ENCODE data around the gene SPPL2A.

Gene SPPL2A

DNA sequence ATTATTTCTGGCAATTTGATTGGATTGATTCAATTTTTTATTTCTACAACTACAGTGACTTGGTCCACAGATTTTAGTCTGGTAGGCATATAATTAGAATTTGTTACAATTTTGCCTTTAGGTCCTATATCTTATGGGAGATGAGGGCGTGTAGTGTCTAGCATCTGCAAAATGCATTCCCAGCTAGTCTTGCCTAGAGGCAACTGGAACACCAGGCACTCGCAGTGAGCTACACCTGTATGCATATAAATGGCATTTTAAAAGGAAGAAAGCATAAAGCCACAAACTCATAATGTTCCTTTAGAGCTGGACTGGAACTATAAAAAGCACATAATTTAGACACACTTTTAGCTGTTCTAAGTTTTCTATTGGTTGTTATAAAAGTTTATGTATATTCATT lies 17.9 kb upstream of the SPPL2A start:
- TF ChIP-seq ZC3H10 (CRISPR knock-in tag; IDR thresholded peaks at IDR 0.05) (no peak), ARNTL (CRISPR knock-in tag; IDR thresholded peaks at IDR 0.05; ENCODE audit: borderline replicate concordance, low read depth) (no peak), GLIS3 (CRISPR knock-in tag; IDR thresholded peaks at IDR 0.05) (no peak)
- no peak for ATAC-seq

- no peak for ATAC-seq
- TF ChIP-seq TOX (CRISPR knock-in tag; IDR thresholded peaks at IDR 0.05; ENCODE audit: borderline replicate concordance) (no peak), BACH2 (CRISPR knock-in tag; IDR thresholded peaks at IDR 0.05; ENCODE audit: borderline replicate concordance) (no peak), ZNF565 (CRISPR knock-in tag; conservative IDR thresholded peaks at IDR 0.05; ENCODE audit: low read depth) (no peak), OSR1 (CRISPR knock-in tag; IDR thresholded peaks at IDR 0.05) (no peak), TCF4 (CRISPR knock-in tag; IDR thresholded peaks at IDR 0.05; ENCODE audit: borderline replicate concordance) (no peak)
Measured at GRCh38 chr15:50778086-50778485, 12.6 kb upstream of the SPPL2A start.

- no peak for ATAC-seq
Measured at GRCh38 chr15:50777042-50777441, 11.5 kb upstream of the SPPL2A start.

DNA sequence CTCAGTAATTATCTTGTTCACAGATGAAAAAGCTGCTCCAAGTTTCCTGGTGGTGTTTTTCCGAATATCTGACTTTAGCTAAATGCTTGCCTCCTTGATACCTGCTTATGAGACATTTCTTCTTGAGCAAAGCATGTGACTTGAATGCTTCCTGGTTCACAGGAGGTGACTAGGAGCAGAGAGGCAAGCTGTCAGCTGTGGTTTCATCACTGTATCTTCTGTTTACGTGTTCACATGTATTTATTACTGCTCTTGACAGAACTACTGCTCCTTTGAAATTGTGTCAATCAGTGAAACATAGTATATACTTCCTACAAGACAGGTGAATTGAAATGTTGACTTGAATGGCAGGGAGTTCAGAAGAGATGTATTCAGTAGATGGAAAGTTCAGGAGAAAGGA lies 8.9 kb upstream of the SPPL2A start:
- TF ChIP-seq ESRRG (CRISPR knock-in tag; IDR thresholded peaks at IDR 0.05): no peak
- no peak for TF ChIP-seq BACH2 (CRISPR knock-in tag; IDR thresholded peaks at IDR 0.05; ENCODE audit: borderline replicate concordance)
- no peak for TF ChIP-seq ZNF8 (CRISPR knock-in tag; IDR thresholded peaks at IDR 0.05)
- TF ChIP-seq ISL1 (CRISPR knock-in tag; IDR thresholded peaks at IDR 0.05): no peak
- TF ChIP-seq ZNF70 (CRISPR knock-in tag; IDR thresholded peaks at IDR 0.05): no peak
- TF ChIP-seq SNAI2 (CRISPR knock-in tag; IDR thresholded peaks at IDR 0.05): no peak
- no peak for TF ChIP-seq TOX (CRISPR knock-in tag; IDR thresholded peaks at IDR 0.05; ENCODE audit: borderline replicate concordance)

More at GRCh38 chr15:50777042-50777441, 11.5 kb upstream of the SPPL2A start:
- TF ChIP-seq BACH2 (CRISPR knock-in tag; IDR thresholded peaks at IDR 0.05; ENCODE audit: borderline replicate concordance) (no peak), RARB (CRISPR knock-in tag; IDR thresholded peaks at IDR 0.05) (no peak), POU6F1 (CRISPR knock-in tag; IDR thresholded peaks at IDR 0.05; ENCODE audit: borderline replicate concordance, low read depth) (no peak), ESRRG (CRISPR knock-in tag; IDR thresholded peaks at IDR 0.05) (no peak), ZNF70 (CRISPR knock-in tag; IDR thresholded peaks at IDR 0.05) (no peak), ZFP30 (CRISPR knock-in tag; IDR thresholded peaks at IDR 0.05) (no peak), ISL1 (CRISPR knock-in tag; IDR thresholded peaks at IDR 0.05) (no peak), ARNTL (CRISPR knock-in tag; IDR thresholded peaks at IDR 0.05; ENCODE audit: borderline replicate concordance, low read depth) (no peak), PPARA (CRISPR knock-in tag; IDR thresholded peaks at IDR 0.05; ENCODE audit: borderline replicate concordance) (no peak), PATZ1 (CRISPR knock-in tag; IDR thresholded peaks at IDR 0.05; ENCODE audit: borderline replicate concordance) (no peak), CSDC2 (CRISPR knock-in tag; IDR thresholded peaks at IDR 0.05) (no peak), ZNF8 (CRISPR knock-in tag; IDR thresholded peaks at IDR 0.05) (no peak), ZNF565 (CRISPR knock-in tag; conservative IDR thresholded peaks at IDR 0.05; ENCODE audit: low read depth) (no peak)

GRCh38 chr15:50773389-50773788 lies 7.9 kb upstream of the SPPL2A start:
- no peak for ATAC-seq
- no peak for TF ChIP-seq ZFP3 (CRISPR knock-in tag; IDR thresholded peaks at IDR 0.05)
- TF ChIP-seq, protein P1, sequence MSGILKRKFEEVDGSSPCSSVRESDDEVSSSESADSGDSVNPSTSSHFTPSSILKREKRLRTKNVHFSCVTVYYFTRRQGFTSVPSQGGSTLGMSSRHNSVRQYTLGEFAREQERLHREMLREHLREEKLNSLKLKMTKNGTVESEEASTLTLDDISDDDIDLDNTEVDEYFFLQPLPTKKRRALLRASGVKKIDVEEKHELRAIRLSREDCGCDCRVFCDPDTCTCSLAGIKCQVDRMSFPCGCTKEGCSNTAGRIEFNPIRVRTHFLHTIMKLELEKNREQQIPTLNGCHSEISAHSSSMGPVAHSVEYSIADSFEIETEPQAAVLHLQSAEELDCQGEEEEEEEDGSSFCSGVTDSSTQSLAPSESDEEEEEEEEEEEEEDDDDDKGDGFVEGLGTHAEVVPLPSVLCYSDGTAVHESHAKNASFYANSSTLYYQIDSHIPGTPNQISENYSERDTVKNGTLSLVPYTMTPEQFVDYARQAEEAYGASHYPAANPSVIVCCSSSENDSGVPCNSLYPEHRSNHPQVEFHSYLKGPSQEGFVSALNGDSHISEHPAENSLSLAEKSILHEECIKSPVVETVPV (CRISPR knock-in tag; IDR thresholded peaks at IDR 0.05): no peak
- no peak for TF ChIP-seq OSR1 (CRISPR knock-in tag; IDR thresholded peaks at IDR 0.05)
- no peak for TF ChIP-seq ZFP30 (CRISPR knock-in tag; IDR thresholded peaks at IDR 0.05)
- no peak for TF ChIP-seq CSDC2 (CRISPR knock-in tag; IDR thresholded peaks at IDR 0.05)
- no peak for TF ChIP-seq TSHZ2 (CRISPR knock-in tag; IDR thresholded peaks at IDR 0.05)
- no peak for TF ChIP-seq ZNF565 (CRISPR knock-in tag; conservative IDR thresholded peaks at IDR 0.05; ENCODE audit: low read depth)
- TF ChIP-seq ISL1 (CRISPR knock-in tag; IDR thresholded peaks at IDR 0.05): no peak
- no peak for TF ChIP-seq RARB (CRISPR knock-in tag; IDR thresholded peaks at IDR 0.05)
- no peak for TF ChIP-seq GLIS3 (CRISPR knock-in tag; IDR thresholded peaks at IDR 0.05)
- TF ChIP-seq TCF4 (CRISPR knock-in tag; IDR thresholded peaks at IDR 0.05; ENCODE audit: borderline replicate concordance): no peak
- no peak for TF ChIP-seq POU6F1 (CRISPR knock-in tag; IDR thresholded peaks at IDR 0.05; ENCODE audit: borderline replicate concordance, low read depth)
- TF ChIP-seq TOX (CRISPR knock-in tag; IDR thresholded peaks at IDR 0.05; ENCODE audit: borderline replicate concordance): no peak
- no peak for TF ChIP-seq ZC3H10 (CRISPR knock-in tag; IDR thresholded peaks at IDR 0.05)
- no peak for TF ChIP-seq PATZ1 (CRISPR knock-in tag; IDR thresholded peaks at IDR 0.05; ENCODE audit: borderline replicate concordance)
- no peak for TF ChIP-seq PPARA (CRISPR knock-in tag; IDR thresholded peaks at IDR 0.05; ENCODE audit: borderline replicate concordance)

More for the DNA sequence above, 8.9 kb upstream of the SPPL2A start:
- no peak for ATAC-seq

All from SK-N-SH treated with all-trans-retinoic acid at 6 μM for 48 hours (cell line).